ENCODE results near the gene NDFIP2. TPM values are rescaled to one million over a fixed set of nuclear protein-coding genes. Genes with fewer than 3 reads are reported as not detected.

The NDFIP2 gene
- total and polyA plus RNA-seq, 2 donors from 2014 or later, result 28.7 to 52.2 TPM

GRCh38 chr13:79585033-79585432, 104.1 kb downstream of the NDFIP2 start:
- no peak for TF ChIP-seq CTCF (IDR thresholded peaks at IDR 0.05; ENCODE audit: borderline replicate concordance, extremely low read depth, insufficient read depth)
- H3K27me3 ChIP-seq (ENCODE audit: control insufficient read depth, insufficient read depth, low read length), result no peaks in the 10 kb centered on the region
- H3K4me3 ChIP-seq (ENCODE audit: low read length in 3 of 3), result no peak overlapping the region
- no peak overlapping the region for H3K9ac ChIP-seq (ENCODE audit: low read length in 3 of 3)
- H3K4me1 ChIP-seq (ENCODE audit: control insufficient read depth in 2 of 3, insufficient read depth in 2 of 3, low read depth in 1 of 3, low read length in 3 of 3), result no peaks in the 10 kb centered on the region
- intact Hi-C loops (cut with DNase I), result no loop called here
- FAIRE-seq (no peak), DNase-seq (no peak)
- H3K27ac ChIP-seq (ENCODE audit: low read depth in 2 of 2, low read length in 2 of 2), result no peak overlapping the region
- H3K36me3 ChIP-seq (ENCODE audit: control insufficient read depth in 2 of 3, insufficient read depth in 3 of 3, low read length in 3 of 3), result no peaks in the 10 kb centered on the region
- peaks cover 0 to 7% (median 3%) of the 10 kb centered on the region in 3 donors for H3K9me3 ChIP-seq (ENCODE audit: control insufficient read depth in 2 of 3, insufficient read depth in 1 of 3, low read length in 3 of 3)

DNA sequence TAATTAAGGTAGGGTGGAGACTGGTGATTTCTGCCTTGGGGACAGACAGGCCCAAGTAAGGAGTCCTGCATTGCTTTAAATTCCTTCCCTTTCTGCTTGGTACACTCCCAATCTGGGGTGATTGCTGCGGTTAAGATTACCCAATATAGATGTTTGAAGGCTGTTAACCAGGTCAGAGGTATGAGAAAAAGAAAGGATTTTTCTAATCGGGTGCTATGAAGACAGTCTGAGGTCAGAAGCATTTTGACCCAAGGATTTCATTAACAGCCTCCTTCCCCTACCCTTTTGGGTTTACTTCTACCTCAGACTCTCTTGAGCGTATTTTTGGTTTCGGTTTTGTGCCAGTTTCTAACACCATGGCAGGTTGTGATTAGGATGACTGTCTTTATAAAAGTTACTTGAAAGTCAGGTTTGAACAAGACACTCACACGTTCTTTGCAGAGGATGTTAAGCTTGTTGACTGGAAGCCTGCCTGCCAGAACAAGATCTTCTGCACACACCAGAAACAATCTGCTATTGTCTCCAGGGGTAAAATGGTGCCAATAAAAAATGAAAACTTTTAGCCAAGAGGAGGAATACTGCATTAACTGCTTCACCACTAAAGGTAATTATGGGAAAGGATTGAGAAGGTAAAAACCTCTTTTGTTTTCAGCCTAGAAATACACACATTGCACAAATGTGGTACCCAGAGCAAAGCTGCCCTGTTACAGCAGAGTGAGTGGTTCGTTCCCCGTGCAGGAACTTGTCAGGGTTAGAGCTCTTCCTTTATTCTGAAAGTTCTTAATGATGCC, 108.8 kb downstream of the NDFIP2 start:
- H3K4me3 ChIP-seq (ENCODE audit: low read length in 3 of 3), result no peak overlapping the region
- no peaks in the 10 kb centered on the region for H3K4me1 ChIP-seq (ENCODE audit: control insufficient read depth in 2 of 3, insufficient read depth in 2 of 3, low read depth in 1 of 3, low read length in 3 of 3)
- H3K9me3 ChIP-seq (ENCODE audit: control insufficient read depth in 2 of 3, insufficient read depth in 1 of 3, low read length in 3 of 3), result peaks cover 0 to 4% (median 3%) of the 10 kb centered on the region in 3 donors
- intact Hi-C loops (cut with DNase I), result no loop called here
- H3K27ac ChIP-seq (ENCODE audit: low read depth in 2 of 2, low read length in 2 of 2), result no peak overlapping the region
- FAIRE-seq, result no peak
- no peak for TF ChIP-seq CTCF (IDR thresholded peaks at IDR 0.05; ENCODE audit: borderline replicate concordance, extremely low read depth, insufficient read depth)
- H3K9ac ChIP-seq (ENCODE audit: low read length in 3 of 3), result no peak overlapping the region
- no peak for DNase-seq
- H3K27me3 ChIP-seq (ENCODE audit: control insufficient read depth, insufficient read depth, low read length), result no peaks in the 10 kb centered on the region
- no peaks in the 10 kb centered on the region for H3K36me3 ChIP-seq (ENCODE audit: control insufficient read depth in 2 of 3, insufficient read depth in 3 of 3, low read length in 3 of 3)

GRCh38 chr13:79590394-79590676, 109.4 kb downstream of the NDFIP2 start:
- FAIRE-seq, result no peak
- no peak overlapping the region for H3K27ac ChIP-seq (ENCODE audit: low read depth in 2 of 2, low read length in 2 of 2)
- no peak overlapping the region for H3K9ac ChIP-seq (ENCODE audit: low read length in 3 of 3)

More at GRCh38 chr13:79590394-79590676, 109.4 kb downstream of the NDFIP2 start:
- no peaks in the 10 kb centered on the region for H3K27me3 ChIP-seq (ENCODE audit: control insufficient read depth, insufficient read depth, low read length)
- no peaks in the 10 kb centered on the region for H3K9me3 ChIP-seq (ENCODE audit: control insufficient read depth in 2 of 3, insufficient read depth in 1 of 3, low read length in 3 of 3)
- no peaks in the 10 kb centered on the region for H3K4me1 ChIP-seq (ENCODE audit: control insufficient read depth in 2 of 3, insufficient read depth in 2 of 3, low read depth in 1 of 3, low read length in 3 of 3)
- no peaks in the 10 kb centered on the region for H3K36me3 ChIP-seq (ENCODE audit: control insufficient read depth in 2 of 3, insufficient read depth in 3 of 3, low read length in 3 of 3)
- DNase-seq, result no peak
- no peak overlapping the region for H3K4me3 ChIP-seq (ENCODE audit: low read length in 3 of 3)
- intact Hi-C loops (cut with DNase I), result no loop called here
- no peak for TF ChIP-seq CTCF (IDR thresholded peaks at IDR 0.05; ENCODE audit: borderline replicate concordance, extremely low read depth, insufficient read depth)
